Measurements from ENCODE around the gene NAGA.
A peak's percentile ranks its signal among the peaks of the same experiment; 100 is the strongest.

The NAGA gene

GRCh38 chr22:42090596-42091454, 20.2 kb upstream of the NAGA start, which contains the start of gene NDUFA6:
NDUFA6 (minus strand) TSS chr22:42090772; CDS start chr22:42090744, 28 bp downstream.
- peak; percentile 96 for ATAC-seq
- TF ChIP-seq ISL1 (CRISPR knock-in tag; IDR thresholded peaks at IDR 0.05) (no peak), ZFP3 (CRISPR knock-in tag; IDR thresholded peaks at IDR 0.05) (no peak), GLIS3 (CRISPR knock-in tag; IDR thresholded peaks at IDR 0.05) (no peak), SNAI2 (CRISPR knock-in tag; IDR thresholded peaks at IDR 0.05) (no peak), POU6F1 (CRISPR knock-in tag; IDR thresholded peaks at IDR 0.05; ENCODE audit: borderline replicate concordance, low read depth) (no peak), ZC3H10 (CRISPR knock-in tag; IDR thresholded peaks at IDR 0.05) (no peak), TCF4 (CRISPR knock-in tag; IDR thresholded peaks at IDR 0.05; ENCODE audit: borderline replicate concordance) (no peak), OSR1 (CRISPR knock-in tag; IDR thresholded peaks at IDR 0.05) (no peak), ARNTL (CRISPR knock-in tag; IDR thresholded peaks at IDR 0.05; ENCODE audit: borderline replicate concordance, low read depth) (no peak), CREB5 (CRISPR knock-in tag; IDR thresholded peaks at IDR 0.05; ENCODE audit: low read depth) (no peak), ZFP30 (CRISPR knock-in tag; IDR thresholded peaks at IDR 0.05) (no peak), ZNF70 (CRISPR knock-in tag; IDR thresholded peaks at IDR 0.05) (no peak), ZNF8 (CRISPR knock-in tag; IDR thresholded peaks at IDR 0.05) (no peak), PPARA (CRISPR knock-in tag; IDR thresholded peaks at IDR 0.05; ENCODE audit: borderline replicate concordance) (no peak), RARB (CRISPR knock-in tag; IDR thresholded peaks at IDR 0.05) (no peak), CSDC2 (CRISPR knock-in tag; IDR thresholded peaks at IDR 0.05) (no peak)
- TF ChIP-seq, protein P1, sequence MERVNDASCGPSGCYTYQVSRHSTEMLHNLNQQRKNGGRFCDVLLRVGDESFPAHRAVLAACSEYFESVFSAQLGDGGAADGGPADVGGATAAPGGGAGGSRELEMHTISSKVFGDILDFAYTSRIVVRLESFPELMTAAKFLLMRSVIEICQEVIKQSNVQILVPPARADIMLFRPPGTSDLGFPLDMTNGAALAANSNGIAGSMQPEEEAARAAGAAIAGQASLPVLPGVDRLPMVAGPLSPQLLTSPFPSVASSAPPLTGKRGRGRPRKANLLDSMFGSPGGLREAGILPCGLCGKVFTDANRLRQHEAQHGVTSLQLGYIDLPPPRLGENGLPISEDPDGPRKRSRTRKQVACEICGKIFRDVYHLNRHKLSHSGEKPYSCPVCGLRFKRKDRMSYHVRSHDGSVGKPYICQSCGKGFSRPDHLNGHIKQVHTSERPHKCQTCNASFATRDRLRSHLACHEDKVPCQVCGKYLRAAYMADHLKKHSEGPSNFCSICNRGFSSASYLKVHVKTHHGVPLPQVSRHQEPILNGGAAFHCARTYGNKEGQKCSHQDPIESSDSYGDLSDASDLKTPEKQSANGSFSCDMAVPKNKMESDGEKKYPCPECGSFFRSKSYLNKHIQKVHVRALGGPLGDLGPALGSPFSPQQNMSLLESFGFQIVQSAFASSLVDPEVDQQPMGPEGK (CRISPR knock-in tag; IDR thresholded peaks at IDR 0.05; ENCODE audit: borderline replicate concordance) = no peak
- TF ChIP-seq, protein P2, sequence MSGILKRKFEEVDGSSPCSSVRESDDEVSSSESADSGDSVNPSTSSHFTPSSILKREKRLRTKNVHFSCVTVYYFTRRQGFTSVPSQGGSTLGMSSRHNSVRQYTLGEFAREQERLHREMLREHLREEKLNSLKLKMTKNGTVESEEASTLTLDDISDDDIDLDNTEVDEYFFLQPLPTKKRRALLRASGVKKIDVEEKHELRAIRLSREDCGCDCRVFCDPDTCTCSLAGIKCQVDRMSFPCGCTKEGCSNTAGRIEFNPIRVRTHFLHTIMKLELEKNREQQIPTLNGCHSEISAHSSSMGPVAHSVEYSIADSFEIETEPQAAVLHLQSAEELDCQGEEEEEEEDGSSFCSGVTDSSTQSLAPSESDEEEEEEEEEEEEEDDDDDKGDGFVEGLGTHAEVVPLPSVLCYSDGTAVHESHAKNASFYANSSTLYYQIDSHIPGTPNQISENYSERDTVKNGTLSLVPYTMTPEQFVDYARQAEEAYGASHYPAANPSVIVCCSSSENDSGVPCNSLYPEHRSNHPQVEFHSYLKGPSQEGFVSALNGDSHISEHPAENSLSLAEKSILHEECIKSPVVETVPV (CRISPR knock-in tag; IDR thresholded peaks at IDR 0.05) = no peak

DNA sequence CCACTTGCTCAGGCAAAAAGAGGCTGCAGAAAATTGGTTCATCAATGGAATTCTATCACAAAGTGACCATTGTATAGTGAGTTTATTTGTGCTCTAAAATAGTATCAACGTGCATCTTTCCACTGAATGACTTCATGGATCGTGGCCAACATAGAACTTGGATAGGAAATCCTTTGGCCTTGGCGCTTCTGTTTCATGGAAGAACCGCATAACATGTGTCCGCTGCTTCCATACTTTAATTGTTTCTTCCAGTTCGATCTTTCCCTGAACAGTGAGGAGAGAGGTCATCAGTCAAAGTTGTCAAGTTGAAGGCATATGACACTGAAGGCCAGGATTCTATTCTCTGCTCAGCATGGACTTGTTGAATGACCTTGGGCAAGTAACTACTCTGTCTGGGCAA, 15.4 kb upstream of the NAGA start:
- ATAC-seq = no peak
- TF ChIP-seq TCF4 (CRISPR knock-in tag; IDR thresholded peaks at IDR 0.05; ENCODE audit: borderline replicate concordance) = no peak
- no peak for TF ChIP-seq ZC3H10 (CRISPR knock-in tag; IDR thresholded peaks at IDR 0.05)
- no peak for TF ChIP-seq TSHZ2 (CRISPR knock-in tag; IDR thresholded peaks at IDR 0.05)
- TF ChIP-seq BACH2 (CRISPR knock-in tag; IDR thresholded peaks at IDR 0.05; ENCODE audit: borderline replicate concordance) = no peak

DNA sequence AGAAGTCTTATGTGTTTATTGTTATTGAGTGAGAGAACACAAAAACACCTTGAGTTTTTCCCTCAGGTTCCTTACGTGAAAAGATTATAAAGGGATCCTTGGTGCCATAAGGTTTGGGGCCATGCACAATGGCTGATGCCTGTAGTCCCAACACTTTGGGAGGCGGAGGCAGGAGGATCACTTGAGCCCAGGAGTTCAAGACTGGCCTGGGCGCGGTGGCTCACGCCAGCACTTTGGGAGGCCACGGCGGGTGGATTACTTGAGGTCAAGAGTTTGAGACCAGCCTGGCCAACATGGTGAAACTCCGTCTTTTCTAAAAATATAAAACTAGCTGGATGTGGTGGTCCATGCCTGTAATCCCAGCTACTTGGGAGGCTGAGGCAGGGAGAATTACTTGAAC, 14.3 kb upstream of the NAGA start:
- ATAC-seq = no peak
- no peak for TF ChIP-seq ARNTL (CRISPR knock-in tag; IDR thresholded peaks at IDR 0.05; ENCODE audit: borderline replicate concordance, low read depth)
- TF ChIP-seq ESRRG (CRISPR knock-in tag; IDR thresholded peaks at IDR 0.05) = no peak
- TF ChIP-seq CSDC2 (CRISPR knock-in tag; IDR thresholded peaks at IDR 0.05) = no peak
- TF ChIP-seq ZFP3 (CRISPR knock-in tag; IDR thresholded peaks at IDR 0.05) = no peak
- TF ChIP-seq TCF4 (CRISPR knock-in tag; IDR thresholded peaks at IDR 0.05; ENCODE audit: borderline replicate concordance) = no peak
- no peak for TF ChIP-seq SNAI2 (CRISPR knock-in tag; IDR thresholded peaks at IDR 0.05)
- no peak for TF ChIP-seq ISL1 (CRISPR knock-in tag; IDR thresholded peaks at IDR 0.05)
- TF ChIP-seq ZNF8 (CRISPR knock-in tag; IDR thresholded peaks at IDR 0.05) = no peak
- no peak for TF ChIP-seq TOX (CRISPR knock-in tag; IDR thresholded peaks at IDR 0.05; ENCODE audit: borderline replicate concordance)
- no peak for TF ChIP-seq OSR1 (CRISPR knock-in tag; IDR thresholded peaks at IDR 0.05)
- no peak for TF ChIP-seq BACH2 (CRISPR knock-in tag; IDR thresholded peaks at IDR 0.05; ENCODE audit: borderline replicate concordance)
- TF ChIP-seq, protein P2 (CRISPR knock-in tag; IDR thresholded peaks at IDR 0.05) = no peak
- TF ChIP-seq ZC3H10 (CRISPR knock-in tag; IDR thresholded peaks at IDR 0.05) = no peak
- TF ChIP-seq, protein P1 (CRISPR knock-in tag; IDR thresholded peaks at IDR 0.05; ENCODE audit: borderline replicate concordance) = no peak

Measured in SK-N-SH treated with all-trans-retinoic acid at 6 μM for 48 hours (cell line).